GM19397 (cell line): ENCODE results near the gene AFF3.
"Not testable (repeated sequence)": the region's sequence is repeated elsewhere in the genome, so short reads cannot be mapped to it uniquely, and the experiment has no call there.

Experiments used
- ATAC-seq: cut with Tn5 transposase; IDR thresholded peaks from one replicate; pipeline ENCODE4 v1.9.1; 2021; ENCODE audit warnings: mild to moderate bottlenecking, moderate library complexity; ENCODE audit not compliant: unreplicated experiment

AFF3 gene

GRCh38 chr2:99977966-99978365 lies 164.4 kb downstream of the AFF3 start:
- no peak for ATAC-seq

GRCh38 chr2:99975386-99975785 lies 167.0 kb downstream of the AFF3 start:
- no peak for ATAC-seq

- ATAC-seq = no peak
Observed at GRCh38 chr2:99974682-99975375, 167.6 kb downstream of the AFF3 start.

GRCh38 chr2:99974275-99974674 lies 168.1 kb downstream of the AFF3 start:
- ATAC-seq = no peak

- ATAC-seq = no peak
Observed at GRCh38 chr2:99971326-99971900, 171.0 kb downstream of the AFF3 start.

- no peak for ATAC-seq
Observed at GRCh38 chr2:99970292-99970868, 172.0 kb downstream of the AFF3 start.

GRCh38 chr2:99961196-99961913 lies 181.0 kb downstream of the AFF3 start:
- ATAC-seq = no peak

- ATAC-seq = no peak
Observed at GRCh38 chr2:99960790-99961189, 181.6 kb downstream of the AFF3 start.

- no peak for ATAC-seq
Observed at GRCh38 chr2:99960291-99960690, 182.1 kb downstream of the AFF3 start.

- ATAC-seq = no peak
Observed at GRCh38 chr2:99959261-99960014, 183.0 kb downstream of the AFF3 start.

GRCh38 chr2:99957332-99958133 lies 184.9 kb downstream of the AFF3 start:
- no peak for ATAC-seq

GRCh38 chr2:99956232-99957030 lies 186.0 kb downstream of the AFF3 start:
- ATAC-seq = no peak

- ATAC-seq = no peak
Observed at GRCh38 chr2:99953750-99954149, 188.6 kb downstream of the AFF3 start.

- ATAC-seq = no peak
Observed at GRCh38 chr2:99949963-99950362, 192.4 kb downstream of the AFF3 start.

- no peak for ATAC-seq
Observed at GRCh38 chr2:99949530-99949929, 192.9 kb downstream of the AFF3 start.

GRCh38 chr2:99948010-99948409 lies 194.4 kb downstream of the AFF3 start:
- ATAC-seq = no peak

- not testable (repeated sequence) for ATAC-seq
Observed at GRCh38 chr2:99947366-99947765, 195.0 kb downstream of the AFF3 start.

GRCh38 chr2:99944019-99944418 lies 198.4 kb downstream of the AFF3 start:
- ATAC-seq = no peak

- ATAC-seq = no peak
Observed at GRCh38 chr2:99942561-99943347, 199.6 kb downstream of the AFF3 start.
